ENCODE measurements around the gene GPA33. TPM values are rescaled to one million over a fixed set of nuclear protein-coding genes. Genes with fewer than 3 reads are reported as not detected.

Gene GPA33
- total RNA-seq, 1 donor, result not detected

GRCh38 chr1:167136806-167137205 lies 46.6 kb upstream of the GPA33 start:
- H3K79me2 ChIP-seq (ENCODE audit: insufficient read depth, low read length), result no peaks in the 10 kb centered on the region
- H3K4me2 ChIP-seq (ENCODE audit: insufficient read depth, low read length), result no peak overlapping the region
- H2AFZ ChIP-seq (ENCODE audit: low read length), result no peak overlapping the region
- H3K27ac ChIP-seq (ENCODE audit: low read depth, low read length), result no peak overlapping the region
- no peaks in the 10 kb centered on the region for H3K36me3 ChIP-seq (ENCODE audit: insufficient read depth, low read length)
- H3K4me1 ChIP-seq (ENCODE audit: insufficient read depth, low read length), result no peaks in the 10 kb centered on the region
- H3K4me3 ChIP-seq (ENCODE audit: insufficient read depth, low read length), result no peak overlapping the region
- TF ChIP-seq CTCF (IDR thresholded peaks at IDR 0.05; ENCODE audit: extremely low read depth, low read depth, low read length), result no peak
- H3K27me3 ChIP-seq (ENCODE audit: insufficient read depth, low read length), result no peaks in the 10 kb centered on the region
- no peaks in the 10 kb centered on the region for H3K9me3 ChIP-seq (ENCODE audit: low read depth, low read length)
- DNase-seq (ENCODE audit: insufficient read length, low spot score, missing footprints), result no peak
- no peaks in the 10 kb centered on the region for H4K20me1 ChIP-seq (ENCODE audit: insufficient read depth, low read length)

GRCh38 chr1:167136191-167136614 lies 46.0 kb upstream of the GPA33 start:
- Histone ChIP-seq H3K4me1 (ENCODE audit: insufficient read depth, low read length) (no peaks in the 10 kb centered on the region), H3K27me3 (ENCODE audit: insufficient read depth, low read length) (no peaks in the 10 kb centered on the region), H3K27ac (ENCODE audit: low read depth, low read length) (no peak overlapping the region), H3K4me2 (ENCODE audit: insufficient read depth, low read length) (no peak overlapping the region), H3K4me3 (ENCODE audit: insufficient read depth, low read length) (no peak overlapping the region), H3K36me3 (ENCODE audit: insufficient read depth, low read length) (no peaks in the 10 kb centered on the region), H3K9me3 (ENCODE audit: low read depth, low read length) (no peaks in the 10 kb centered on the region), H3K79me2 (ENCODE audit: insufficient read depth, low read length) (no peaks in the 10 kb centered on the region), H4K20me1 (ENCODE audit: insufficient read depth, low read length) (no peaks in the 10 kb centered on the region), H2AFZ (ENCODE audit: low read length) (no peak overlapping the region)
- no peak for TF ChIP-seq CTCF (IDR thresholded peaks at IDR 0.05; ENCODE audit: extremely low read depth, low read depth, low read length)
- DNase-seq (ENCODE audit: insufficient read length, low spot score, missing footprints), result no peak

DNA sequence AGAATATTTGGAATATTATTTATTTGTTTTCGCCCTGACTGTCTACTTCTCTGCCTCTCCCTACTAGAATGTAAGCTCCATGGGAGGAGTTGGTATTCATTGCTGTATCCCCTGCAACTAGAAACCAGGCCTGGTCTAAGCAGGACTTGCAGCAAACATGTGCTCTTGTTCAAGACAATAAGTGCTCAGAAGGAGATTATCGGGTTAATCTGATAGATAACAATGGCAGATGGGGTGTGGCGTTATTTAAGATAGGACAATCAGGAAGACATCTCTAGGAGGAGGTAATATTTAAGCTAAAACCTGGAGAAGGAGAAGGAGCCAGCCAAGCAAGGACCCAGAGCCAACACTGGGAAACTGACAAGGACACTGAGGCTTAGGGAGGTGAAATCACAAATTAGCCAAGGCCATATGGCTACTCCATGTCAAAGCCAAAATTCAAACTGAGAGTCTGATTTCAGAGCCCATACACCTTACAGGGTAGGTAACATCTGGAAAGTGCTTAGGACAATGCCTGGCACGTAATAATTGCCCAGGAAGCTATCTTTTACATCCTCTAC lies 45.2 kb upstream of the GPA33 start:
- no peak overlapping the region for H3K4me2 ChIP-seq (ENCODE audit: insufficient read depth, low read length)

More for the DNA sequence above, 45.2 kb upstream of the GPA33 start:
- no peaks in the 10 kb centered on the region for H3K27me3 ChIP-seq (ENCODE audit: insufficient read depth, low read length)
- no peak overlapping the region for H3K4me3 ChIP-seq (ENCODE audit: insufficient read depth, low read length)
- H2AFZ ChIP-seq (ENCODE audit: low read length), result no peak overlapping the region
- no peaks in the 10 kb centered on the region for H3K36me3 ChIP-seq (ENCODE audit: insufficient read depth, low read length)
- no peak for DNase-seq (ENCODE audit: insufficient read length, low spot score, missing footprints)
- H3K4me1 ChIP-seq (ENCODE audit: insufficient read depth, low read length), result no peaks in the 10 kb centered on the region
- TF ChIP-seq CTCF (IDR thresholded peaks at IDR 0.05; ENCODE audit: extremely low read depth, low read depth, low read length), result no peak
- no peaks in the 10 kb centered on the region for H3K9me3 ChIP-seq (ENCODE audit: low read depth, low read length)
- no peaks in the 10 kb centered on the region for H4K20me1 ChIP-seq (ENCODE audit: insufficient read depth, low read length)
- H3K79me2 ChIP-seq (ENCODE audit: insufficient read depth, low read length), result no peaks in the 10 kb centered on the region
- H3K27ac ChIP-seq (ENCODE audit: low read depth, low read length), result no peak overlapping the region
